ENCODE data around the gene PDLIM1. TPM values are rescaled to one million over a fixed set of nuclear protein-coding genes. Genes with fewer than 3 reads are reported as not detected.

PDLIM1 gene
- total and polyA plus RNA-seq, 10 of the 15 experiments (the other 5 are each of a cell fraction or from before 2014, with no cell fraction given) = 95.7 to 714 (median 309) TPM

DNA sequence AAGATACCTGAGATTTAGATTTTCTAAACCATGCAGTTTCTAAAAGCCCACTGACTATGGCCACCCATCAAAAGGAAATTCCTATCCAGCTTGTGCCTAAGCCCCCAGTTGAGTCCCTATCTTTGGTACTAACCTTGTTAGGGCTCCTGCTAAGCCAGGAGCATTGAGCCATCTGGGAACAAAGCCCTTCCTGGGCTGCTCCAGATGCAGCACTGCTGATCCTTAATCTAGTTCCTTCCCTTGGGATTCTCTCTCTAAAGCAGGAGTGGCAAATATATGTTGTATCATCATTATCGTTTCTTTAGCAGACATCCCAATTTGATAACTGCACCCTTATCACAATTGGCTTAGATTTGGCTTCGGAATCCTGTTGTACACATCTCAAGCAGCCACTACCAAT is 24.7 kb upstream of the PDLIM1 start:
- Histone ChIP-seq H3K36me3 (ENCODE audit: control insufficient read depth in 2 of 2, insufficient read depth in 2 of 2, low read length in 1 of 2) (no peaks in the 10 kb centered on the region), H3K9me3 (replicated peaks; ENCODE audit: control insufficient read depth, insufficient read depth, low read length) (no peaks in the 10 kb centered on the region), H3K4me3 (no peak overlapping the region), H3K27me3 (replicated peaks in 1 of 2; ENCODE audit: control insufficient read depth in 2 of 2, insufficient read depth in 2 of 2, low read length in 1 of 2) (no peaks in the 10 kb centered on the region), H3K4me2 (ENCODE audit: control insufficient read depth, insufficient read depth) (no peak overlapping the region), H3K79me2 (ENCODE audit: control insufficient read depth, insufficient read depth, low read length) (no peaks in the 10 kb centered on the region), H4K20me1 (ENCODE audit: control insufficient read depth, insufficient read depth) (no peaks in the 10 kb centered on the region), H3K27ac (ENCODE audit: control insufficient read depth, insufficient read depth) (no peak overlapping the region), H3K4me1 (ENCODE audit: control insufficient read depth, insufficient read depth, low read length) (peaks cover 5% of the 10 kb centered on the region), H2AFZ (ENCODE audit: control insufficient read depth, low read depth, low read length) (no peak overlapping the region), H3K9ac (ENCODE audit: control insufficient read depth, insufficient read depth, low read length) (no peak overlapping the region)
- no TSS peak for BruUV-seq (replicated peaks)
- ChIA-PET POLR2A (no interaction called here), SMC1A (ENCODE audit: uncharacterized antibody, unreplicated experiment) (interaction anchor here (0.9 to 2.2 kb wide), 5 partner anchors 9 to 72 kb away, joined by 3 to 6 read pairs (median 4); no protein-coding TSS in a partner anchor), CTCF (no interaction called here), RAD21 (ENCODE audit: unreplicated experiment) (interaction anchor here (1.2 kb wide), 1 partner anchor 13 kb away, joined by 3 read pairs; no protein-coding TSS in a partner anchor)
- no peak for ATAC-seq
- WGBS (ENCODE audit: insufficient coverage, insufficient replicate concordance, low lambda C conversion rate, missing lambda C conversion rate) = 87% methylated on average over 2 of the region's 2 CpGs
- FAIRE-seq = no peak
- TF ChIP-seq YY1 (IDR thresholded peaks at IDR 0.05; ENCODE audit: low read depth, low read length) (no peak), CHD1 (IDR thresholded peaks at IDR 0.05; ENCODE audit: low read depth, low read length) (no peak), POU2F2 (IDR thresholded peaks at IDR 0.05; ENCODE audit: borderline replicate concordance, low read depth, low read length) (no peak), HDAC2 (IDR thresholded peaks at IDR 0.05) (no peak)
- TF ChIP-seq, protein P1, sequence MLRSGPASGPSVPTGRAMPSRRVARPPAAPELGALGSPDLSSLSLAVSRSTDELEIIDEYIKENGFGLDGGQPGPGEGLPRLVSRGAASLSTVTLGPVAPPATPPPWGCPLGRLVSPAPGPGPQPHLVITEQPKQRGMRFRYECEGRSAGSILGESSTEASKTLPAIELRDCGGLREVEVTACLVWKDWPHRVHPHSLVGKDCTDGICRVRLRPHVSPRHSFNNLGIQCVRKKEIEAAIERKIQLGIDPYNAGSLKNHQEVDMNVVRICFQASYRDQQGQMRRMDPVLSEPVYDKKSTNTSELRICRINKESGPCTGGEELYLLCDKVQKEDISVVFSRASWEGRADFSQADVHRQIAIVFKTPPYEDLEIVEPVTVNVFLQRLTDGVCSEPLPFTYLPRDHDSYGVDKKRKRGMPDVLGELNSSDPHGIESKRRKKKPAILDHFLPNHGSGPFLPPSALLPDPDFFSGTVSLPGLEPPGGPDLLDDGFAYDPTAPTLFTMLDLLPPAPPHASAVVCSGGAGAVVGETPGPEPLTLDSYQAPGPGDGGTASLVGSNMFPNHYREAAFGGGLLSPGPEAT (IDR thresholded peaks at IDR 0.05; ENCODE audit: low read depth) = no peak
- in situ Hi-C loops (cut with MboI) = no loop called here
- intact Hi-C loops (cut with micrococcal nuclease; ENCODE audit: unreplicated experiment) = no loop called here
- no peak for DNase-seq (ENCODE audit: low read depth, low spot score)

Data from GM12878 (cell line).